GM19193 (cell line): ENCODE measurements around the gene KCTD16.

ENCODE experiments used
- POLR2A ChIP-seq: IDR thresholded peaks from 4 replicates; pipeline ENCODE4 v1.6.1; 2011; ENCODE audit not compliant: insufficient read depth, insufficient read length; ENCODE audit errors: extremely low read depth

KCTD16 gene

DNA sequence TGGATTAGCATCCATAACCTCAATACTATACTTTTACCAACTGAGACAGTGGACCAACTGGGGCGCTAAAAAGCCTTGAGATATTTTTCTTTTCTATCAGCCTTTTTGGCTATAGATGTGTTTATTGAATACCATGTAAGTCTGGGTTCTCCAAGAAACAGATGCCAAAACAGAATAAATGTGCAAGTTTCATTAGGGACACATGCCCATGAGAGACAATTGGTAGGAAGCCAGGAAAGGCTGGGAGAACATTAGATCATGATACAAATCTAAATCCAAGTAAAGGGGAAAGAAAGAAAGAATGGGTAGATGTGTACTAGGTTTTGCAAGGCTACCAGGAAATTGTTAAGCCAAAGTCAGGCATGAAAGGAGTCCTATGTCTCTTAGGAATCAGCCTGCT lies 152.5 kb downstream of the KCTD16 start:
- TF ChIP-seq POLR2A, result no peak

GRCh38 chr5:144325532-144325931 lies 154.9 kb downstream of the KCTD16 start:
- TF ChIP-seq POLR2A, result no peak

- TF ChIP-seq POLR2A, result no peak
Observed at GRCh38 chr5:144328494-144328893, 157.8 kb downstream of the KCTD16 start.

DNA sequence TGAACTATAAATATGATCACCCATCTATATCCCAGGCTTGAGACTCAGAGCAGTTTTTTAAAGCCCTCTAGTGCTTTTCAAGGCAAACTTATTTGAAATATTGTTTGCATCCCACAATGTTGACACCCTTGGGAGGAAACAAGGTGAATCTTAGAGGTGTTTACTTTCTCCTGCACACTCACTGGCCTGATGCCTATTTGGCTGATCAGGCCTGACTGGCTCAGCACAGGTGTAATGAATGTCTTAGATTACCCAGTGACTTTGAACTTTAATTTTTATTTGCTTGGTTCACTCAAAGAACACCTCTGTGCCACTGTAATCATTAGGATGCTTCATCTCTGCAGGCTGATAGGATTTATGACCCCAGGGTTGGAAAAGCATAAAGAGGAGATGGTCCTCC lies 158.3 kb downstream of the KCTD16 start:
- TF ChIP-seq POLR2A, result no peak

GRCh38 chr5:144329681-144330080 lies 159.0 kb downstream of the KCTD16 start:
- TF ChIP-seq POLR2A, result no peak

GRCh38 chr5:144331361-144331760 lies 160.7 kb downstream of the KCTD16 start:
- TF ChIP-seq POLR2A, result no peak

- TF ChIP-seq POLR2A, result no peak
Observed at GRCh38 chr5:144332265-144332664, 161.6 kb downstream of the KCTD16 start.

GRCh38 chr5:144333336-144333920 lies 162.8 kb downstream of the KCTD16 start:
- no peak for TF ChIP-seq POLR2A

GRCh38 chr5:144335561-144335960 lies 164.9 kb downstream of the KCTD16 start:
- no peak for TF ChIP-seq POLR2A

GRCh38 chr5:144336191-144336961 lies 165.7 kb downstream of the KCTD16 start:
- no peak for TF ChIP-seq POLR2A

DNA sequence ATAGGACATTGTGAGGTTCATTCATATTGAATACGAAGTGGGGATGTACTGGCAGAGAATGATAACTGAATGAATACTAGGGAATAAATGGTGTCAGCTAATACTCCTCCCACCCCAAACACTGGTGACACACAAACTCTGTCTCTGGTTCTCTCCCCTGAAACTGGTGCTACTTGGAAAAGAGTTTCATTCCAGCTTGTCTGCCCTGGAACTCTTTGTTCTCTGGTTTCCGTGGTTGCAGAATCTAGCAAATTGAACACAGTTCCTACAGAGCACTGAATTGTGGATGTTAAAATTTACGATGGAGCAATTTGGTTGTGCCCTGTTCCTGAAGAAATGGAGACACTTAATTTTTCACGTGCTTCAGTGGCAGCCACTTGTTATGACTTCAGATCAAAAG lies 181.7 kb downstream of the KCTD16 start:
- no peak for TF ChIP-seq POLR2A

- no peak for TF ChIP-seq POLR2A
Observed at GRCh38 chr5:144352732-144353317, 182.2 kb downstream of the KCTD16 start.

- TF ChIP-seq POLR2A, result no peak
Observed at GRCh38 chr5:144356489-144356888, 185.8 kb downstream of the KCTD16 start.

DNA sequence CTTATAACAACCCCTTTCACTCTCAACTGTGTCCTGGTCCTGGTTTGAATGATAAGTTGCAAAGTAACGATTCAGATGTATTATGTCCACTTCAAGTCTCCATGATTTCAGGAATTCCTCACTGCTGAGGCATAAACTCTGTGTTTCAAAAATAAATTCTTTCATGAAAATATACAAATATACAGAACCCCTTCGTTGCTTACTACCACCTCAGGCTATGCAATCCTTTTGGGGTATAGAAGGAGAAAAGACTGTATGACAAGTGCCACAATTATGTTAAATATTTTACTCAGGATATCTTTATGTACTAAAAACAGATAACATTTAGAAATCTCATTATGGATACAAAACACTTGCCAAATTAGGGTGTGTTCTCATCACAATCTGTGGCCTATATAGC lies 190.7 kb downstream of the KCTD16 start:
- no peak for TF ChIP-seq POLR2A

DNA sequence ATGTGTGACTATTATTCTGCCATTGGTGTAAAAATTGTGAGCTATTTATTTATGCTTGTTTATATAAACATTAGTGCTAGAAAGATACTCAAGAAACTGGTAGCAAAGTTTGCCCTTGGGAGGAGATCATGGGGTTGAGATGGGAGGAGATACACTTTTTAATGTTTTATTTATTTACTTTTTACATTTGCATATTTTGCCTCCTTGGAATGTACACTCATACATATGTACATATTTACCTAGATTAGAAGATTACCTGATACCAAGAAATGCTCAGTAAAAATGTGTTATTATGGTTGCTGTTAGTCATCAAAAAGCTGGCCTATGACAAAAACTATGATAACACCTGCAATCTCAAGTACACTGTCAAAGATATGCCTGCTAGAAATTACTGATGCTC lies 195.2 kb downstream of the KCTD16 start:
- TF ChIP-seq POLR2A, result no peak

- no peak for TF ChIP-seq POLR2A
Observed at GRCh38 chr5:144367991-144368390, 197.3 kb downstream of the KCTD16 start.
